8988T (cell line): ENCODE measurements around the gene MFN2.
"Not testable (repeated sequence)": the region's sequence is repeated elsewhere in the genome, so short reads cannot be mapped to it uniquely, and the experiment has no call there.

Source experiments
- DNase-seq: peaks from one replicate; pipeline ENCODE4 v3.0.0; 2011

The MFN2 gene

DNA sequence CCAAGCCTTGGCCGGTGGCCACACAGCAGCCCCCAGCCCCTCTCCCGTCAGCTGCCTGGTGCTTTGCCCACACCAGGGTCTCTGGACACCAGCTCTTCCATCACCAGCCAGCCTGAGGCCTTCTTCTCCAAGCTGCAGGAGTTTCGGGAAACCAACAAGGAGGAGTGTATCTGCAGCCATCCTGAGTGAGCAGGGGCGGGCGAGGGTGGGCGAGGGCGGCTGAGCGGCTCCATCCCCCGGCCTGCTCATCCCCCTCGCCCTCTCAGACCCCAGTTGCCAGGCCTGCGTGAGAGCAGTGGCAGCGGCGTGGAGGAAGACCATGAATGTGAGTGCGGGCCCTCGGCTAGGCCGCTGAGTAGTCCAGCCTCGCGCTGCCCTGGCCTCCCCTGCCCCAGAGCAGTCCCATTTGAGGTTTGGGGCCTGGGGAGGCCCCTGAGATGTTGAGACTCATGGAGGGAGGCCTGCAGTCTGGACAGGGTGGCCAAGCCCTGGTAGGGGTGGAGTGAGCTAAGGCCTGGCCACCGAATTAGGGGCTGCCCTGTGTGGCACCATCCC lies 48.8 kb downstream of the MFN2 start:
- no peak for DNase-seq

DNA sequence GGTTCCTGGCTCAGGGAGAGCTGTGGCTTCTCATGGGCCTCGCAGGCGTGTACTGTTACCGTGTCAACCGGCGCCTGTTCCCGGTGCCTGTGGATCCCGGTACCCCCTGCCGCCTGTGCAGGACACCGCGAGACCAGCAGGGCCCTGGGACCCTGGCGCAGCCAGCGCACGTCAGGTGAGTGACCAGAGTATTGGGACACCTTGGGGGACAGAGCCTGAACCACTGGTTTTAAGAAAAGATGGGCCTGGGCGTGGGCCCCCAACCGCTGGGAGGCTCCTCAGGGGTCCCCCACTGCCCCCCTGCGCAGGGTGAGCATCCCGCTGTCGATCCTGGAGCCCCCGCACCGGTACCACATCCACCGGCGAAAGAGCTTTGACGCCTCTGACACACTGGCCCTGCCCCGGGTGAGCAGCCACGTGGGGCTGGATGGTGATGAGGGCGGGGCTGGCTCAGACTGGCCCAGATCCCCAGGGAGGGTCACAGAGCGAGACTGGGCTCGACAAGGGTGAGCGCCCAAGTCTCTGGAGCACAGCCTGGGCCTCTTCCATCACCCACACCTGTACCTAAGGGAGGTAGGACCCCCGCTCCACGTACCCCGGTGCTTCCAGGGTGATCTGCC lies 49.6 kb downstream of the MFN2 start:
- DNase-seq = no peak

GRCh38 chr1:12031039-12031980 lies 51.1 kb downstream of the MFN2 start:
- peak; percentile 58 for DNase-seq

- no peak for DNase-seq
Observed at GRCh38 chr1:12032161-12032621, 51.9 kb downstream of the MFN2 start.

- not testable (repeated sequence) for DNase-seq
Observed at GRCh38 chr1:12033441-12033840, 53.2 kb downstream of the MFN2 start.

DNA sequence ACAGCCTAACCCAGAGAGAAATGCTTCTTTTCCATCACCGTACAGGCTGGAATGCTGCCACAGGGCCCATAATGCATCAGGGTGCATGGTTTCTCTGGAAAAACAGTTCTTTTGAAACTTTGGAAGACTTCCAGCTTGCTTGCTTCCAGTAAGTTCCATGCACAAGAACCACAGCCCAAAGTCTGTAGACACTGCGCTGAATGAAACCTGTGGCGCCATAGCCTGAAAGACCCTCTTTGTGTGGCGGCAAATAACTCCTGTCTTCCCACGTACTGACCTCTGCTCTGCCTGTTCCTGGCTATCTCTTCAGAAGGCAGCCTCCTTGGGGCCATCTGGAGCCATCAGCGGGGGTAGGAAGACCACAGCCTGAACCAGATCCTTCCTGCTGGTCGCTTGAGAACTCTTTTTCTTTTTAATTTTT lies 54.1 kb downstream of the MFN2 start:
- no peak for DNase-seq

GRCh38 chr1:12035312-12035711 lies 55.1 kb downstream of the MFN2 start:
- no peak for DNase-seq

GRCh38 chr1:12037486-12038355 lies 57.5 kb downstream of the MFN2 start:
- DNase-seq = no peak

GRCh38 chr1:12038356-12039163 lies 58.3 kb downstream of the MFN2 start:
- DNase-seq = no peak

GRCh38 chr1:12039164-12039525 lies 58.9 kb downstream of the MFN2 start:
- no peak for DNase-seq

GRCh38 chr1:12039824-12040456 lies 59.7 kb downstream of the MFN2 start:
- DNase-seq = not testable (repeated sequence)

DNA sequence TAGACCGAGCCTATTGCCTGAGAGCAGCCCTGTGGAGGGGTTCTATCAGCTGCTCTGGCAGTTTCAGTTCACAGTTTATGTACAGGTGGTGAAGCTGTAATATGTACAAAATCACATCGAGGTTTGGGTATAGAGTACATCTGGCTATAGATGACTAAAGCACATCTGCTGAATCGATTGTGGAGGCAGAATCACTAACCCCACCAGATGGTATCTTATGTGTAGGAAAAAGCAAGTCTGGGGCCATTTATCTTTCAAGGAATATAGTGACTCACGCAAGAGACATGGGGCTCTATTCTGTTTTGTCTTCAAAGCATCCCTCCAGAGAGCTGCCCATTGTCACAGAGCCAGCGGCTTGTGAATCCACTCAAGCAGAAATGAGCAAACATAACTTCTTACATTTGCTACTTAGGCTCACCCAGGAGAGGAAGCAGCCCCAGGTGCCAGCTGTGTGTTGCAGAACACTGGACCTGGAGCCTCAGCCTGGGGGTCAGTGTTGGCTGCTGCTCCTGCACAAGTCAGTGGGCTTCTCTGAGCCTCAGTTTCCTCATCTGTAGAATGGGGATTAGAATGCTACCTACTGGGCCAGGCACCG lies 60.3 kb downstream of the MFN2 start:
- DNase-seq = no peak

DNA sequence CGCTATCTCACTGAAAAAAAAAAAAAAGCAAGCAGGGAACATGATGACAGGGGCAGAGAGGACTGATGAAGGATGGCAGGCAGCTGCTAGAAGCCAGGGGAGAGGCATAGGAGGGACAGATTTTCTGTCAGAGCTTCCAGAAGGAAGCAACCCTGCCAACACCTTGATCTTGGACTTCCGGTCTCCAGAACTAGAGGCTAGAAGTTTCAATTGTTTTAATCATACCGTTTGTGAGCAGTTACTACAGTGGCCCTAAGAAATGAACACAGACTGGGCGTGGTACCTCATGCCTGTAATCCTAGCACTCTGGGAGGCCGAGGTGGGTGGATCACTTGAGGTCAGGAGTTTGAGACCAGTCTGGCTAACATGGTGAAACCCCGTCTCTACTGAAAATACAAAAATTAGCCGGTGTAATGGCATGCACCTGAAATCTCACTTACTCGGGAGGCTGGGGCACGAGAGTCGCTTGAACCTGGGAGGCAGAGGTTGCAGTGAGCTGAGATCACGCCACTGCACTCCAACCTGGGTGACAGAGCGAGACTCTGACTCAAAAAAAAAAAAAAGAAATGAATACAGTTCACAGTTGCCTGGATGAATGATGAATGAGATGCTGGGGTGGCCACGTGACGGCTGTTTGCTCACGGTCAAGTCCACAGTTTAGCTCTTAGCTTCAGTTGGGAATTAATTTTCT lies 64.1 kb downstream of the MFN2 start:
- not testable (repeated sequence) for DNase-seq

DNA sequence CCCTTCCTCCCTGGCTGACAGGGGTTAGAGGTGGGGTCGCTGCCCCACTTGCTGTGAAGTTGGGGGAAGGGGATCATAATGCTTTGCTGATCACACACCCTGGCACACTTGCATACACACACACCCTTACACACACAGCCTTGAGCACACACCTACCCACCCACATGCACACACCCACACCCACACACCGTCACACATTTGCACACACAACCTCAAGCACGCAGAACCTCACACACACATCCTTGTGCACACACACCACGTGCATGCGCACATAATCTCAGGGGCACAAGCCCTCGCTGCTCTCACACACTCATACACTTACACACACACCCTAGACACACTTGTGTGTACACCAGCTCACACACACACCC lies 66.5 kb downstream of the MFN2 start:
- DNase-seq = no peak

DNA sequence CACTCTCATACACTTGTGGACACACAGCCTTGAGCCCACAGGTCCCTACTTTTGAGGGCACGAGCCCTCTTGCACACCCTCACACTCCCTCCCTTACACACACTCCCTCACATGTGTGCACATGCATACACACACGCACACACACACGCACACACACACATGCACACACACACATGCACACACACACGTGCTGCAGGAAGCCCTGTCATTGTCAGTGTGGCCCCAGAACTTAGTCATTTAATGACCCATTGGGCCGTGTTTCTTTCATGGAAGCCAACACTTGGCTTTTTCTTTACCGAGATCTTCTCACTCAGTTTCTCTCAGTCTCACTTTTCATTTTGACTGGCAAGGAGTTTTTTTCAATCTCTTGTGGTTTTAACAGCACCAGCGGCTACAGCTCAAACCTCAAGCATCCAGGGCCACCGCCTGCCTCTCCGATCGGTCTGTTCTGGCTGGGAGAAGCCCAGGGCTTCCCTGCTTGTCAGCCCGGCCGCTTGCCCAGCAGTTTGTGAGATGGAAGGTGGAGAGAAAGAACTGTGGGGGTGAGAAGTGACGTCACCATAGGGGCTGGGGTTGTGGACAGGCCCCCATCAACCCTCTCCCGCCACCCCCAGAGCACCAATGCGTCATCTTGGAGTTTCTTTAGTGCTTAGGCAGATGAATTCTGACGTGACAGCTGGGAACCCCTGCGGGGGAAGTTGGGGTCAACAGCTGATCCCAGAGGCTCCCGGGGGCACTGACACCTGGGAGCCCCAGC lies 67.1 kb downstream of the MFN2 start:
- no peak for DNase-seq

DNA sequence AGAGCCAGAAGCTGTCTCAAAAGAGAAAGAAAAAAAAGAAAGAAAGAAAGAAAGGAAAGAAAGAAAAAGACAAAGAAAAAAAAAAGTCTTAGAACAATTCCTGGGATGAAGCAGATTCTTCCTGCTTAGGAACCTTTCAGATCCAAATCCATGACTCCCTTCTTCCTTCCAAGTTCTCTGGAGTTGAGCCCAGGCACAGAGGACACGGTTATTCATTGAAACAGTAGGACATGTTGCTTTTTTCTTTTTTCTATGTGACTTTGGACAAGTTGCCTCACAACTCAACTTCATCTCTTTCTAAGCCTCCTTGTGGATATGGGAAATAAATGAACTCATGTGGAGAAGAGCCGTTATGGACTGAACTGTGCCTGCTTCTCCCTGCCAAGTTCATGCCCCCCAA lies 68.1 kb downstream of the MFN2 start:
- DNase-seq = no peak

- no peak for DNase-seq
Observed at GRCh38 chr1:12049616-12050015, 69.4 kb downstream of the MFN2 start.

GRCh38 chr1:12051361-12051760 lies 71.1 kb downstream of the MFN2 start:
- no peak for DNase-seq

DNA sequence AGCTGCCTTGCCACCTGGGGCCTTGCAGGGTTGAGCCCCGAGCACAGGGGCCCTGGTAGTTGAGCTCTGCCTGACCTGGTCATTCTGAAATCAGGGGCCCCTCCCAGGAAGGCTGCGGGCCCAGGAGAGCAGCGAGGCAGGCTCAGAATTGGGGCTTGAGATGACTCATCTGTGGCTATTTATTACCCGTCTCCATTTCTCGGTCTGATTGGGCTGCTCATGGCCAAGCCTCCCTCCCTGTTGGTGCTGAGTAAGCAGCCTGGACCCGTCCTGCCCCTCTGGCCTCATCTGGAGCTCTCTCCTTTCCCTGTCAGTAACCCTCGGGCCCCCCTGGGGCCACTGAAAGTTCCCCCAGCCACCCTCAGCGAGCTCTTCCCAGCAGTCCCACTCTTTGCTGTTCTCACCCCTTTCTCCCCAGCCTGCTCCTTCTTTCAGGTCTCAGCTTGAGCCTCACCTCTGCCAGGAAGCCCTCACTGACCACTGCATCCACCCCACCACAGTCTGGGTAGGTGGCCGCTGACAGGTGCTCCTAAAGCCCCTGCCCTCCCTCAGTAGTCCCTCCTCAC lies 71.8 kb downstream of the MFN2 start:
- no peak for DNase-seq
